Measurements from ENCODE around the gene DUSP3.

- TF ChIP-seq, protein P1, sequence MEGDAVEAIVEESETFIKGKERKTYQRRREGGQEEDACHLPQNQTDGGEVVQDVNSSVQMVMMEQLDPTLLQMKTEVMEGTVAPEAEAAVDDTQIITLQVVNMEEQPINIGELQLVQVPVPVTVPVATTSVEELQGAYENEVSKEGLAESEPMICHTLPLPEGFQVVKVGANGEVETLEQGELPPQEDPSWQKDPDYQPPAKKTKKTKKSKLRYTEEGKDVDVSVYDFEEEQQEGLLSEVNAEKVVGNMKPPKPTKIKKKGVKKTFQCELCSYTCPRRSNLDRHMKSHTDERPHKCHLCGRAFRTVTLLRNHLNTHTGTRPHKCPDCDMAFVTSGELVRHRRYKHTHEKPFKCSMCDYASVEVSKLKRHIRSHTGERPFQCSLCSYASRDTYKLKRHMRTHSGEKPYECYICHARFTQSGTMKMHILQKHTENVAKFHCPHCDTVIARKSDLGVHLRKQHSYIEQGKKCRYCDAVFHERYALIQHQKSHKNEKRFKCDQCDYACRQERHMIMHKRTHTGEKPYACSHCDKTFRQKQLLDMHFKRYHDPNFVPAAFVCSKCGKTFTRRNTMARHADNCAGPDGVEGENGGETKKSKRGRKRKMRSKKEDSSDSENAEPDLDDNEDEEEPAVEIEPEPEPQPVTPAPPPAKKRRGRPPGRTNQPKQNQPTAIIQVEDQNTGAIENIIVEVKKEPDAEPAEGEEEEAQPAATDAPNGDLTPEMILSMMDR (IDR thresholded peaks at IDR 0.05; ENCODE audit: low read depth, low read length), result no peak
- no peak for TF ChIP-seq POLR2A (IDR thresholded peaks at IDR 0.05; ENCODE audit: extremely low read depth, insufficient read length)
- TF ChIP-seq, protein P2, sequence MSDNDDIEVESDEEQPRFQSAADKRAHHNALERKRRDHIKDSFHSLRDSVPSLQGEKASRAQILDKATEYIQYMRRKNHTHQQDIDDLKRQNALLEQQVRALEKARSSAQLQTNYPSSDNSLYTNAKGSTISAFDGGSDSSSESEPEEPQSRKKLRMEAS (IDR thresholded peaks at IDR 0.05; ENCODE audit: low read depth, low read length), result no peak
Measured at GRCh38 chr17:43767053-43767712, 11.6 kb downstream of the DUSP3 start.
